SK-N-MC (cell line): Measurements from ENCODE around the gene COLEC11.

Experiments used
- EZH2 ChIP-seq: fragments of 200-600 bp; sonication (generic); IDR thresholded peaks from one replicate; pipeline ENCODE4 v1.6.1; 2017; ENCODE audit warnings: antibody characterized with exemption
- FOXP2 ChIP-seq: optimal IDR thresholded peaks from 2 replicates; pipeline ENCODE3; 2011; ENCODE audit warnings: mild to moderate bottlenecking, moderate library complexity; ENCODE audit not compliant: insufficient read depth; ENCODE audit errors: extremely low read length, control extremely low read depth
- POLR2AphosphoS5 ChIP-seq: IDR thresholded peaks from 2 replicates; pipeline ENCODE4 v1.6.1; 2012; ENCODE audit warnings: mild to moderate bottlenecking, low read depth, low read length, borderline replicate concordance

DNA sequence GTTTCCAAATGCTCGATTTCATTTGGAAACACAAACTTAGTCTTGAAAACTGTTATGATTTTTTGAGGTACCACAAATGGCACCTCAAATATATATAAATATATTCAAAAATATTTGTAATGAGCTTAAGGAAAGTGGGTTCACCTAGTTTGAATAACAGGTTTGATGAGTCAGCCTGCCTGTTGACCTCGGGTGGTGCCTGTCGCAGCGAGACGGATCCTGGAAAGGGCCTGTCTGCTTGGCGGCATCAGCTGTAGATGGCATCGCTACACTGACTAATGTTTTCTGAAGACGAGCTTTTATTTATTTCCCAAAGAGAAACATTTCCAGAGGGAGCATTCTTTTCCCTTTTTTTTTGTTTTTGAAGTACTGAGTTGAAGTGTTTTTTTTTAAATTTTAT, 70.0 kb downstream of the COLEC11 start:
- no peak for TF ChIP-seq EZH2
- no peak for TF ChIP-seq POLR2AphosphoS5
- TF ChIP-seq FOXP2 = no peak
